Right lobe of liver (tissue), 4 donors: ENCODE measurements around the gene SPOCD1.

Source experiments
- POLR2A ChIP-seq: fragments of 450-650 bp; IDR thresholded peaks from one replicate; pipeline ENCODE4 v1.6.1; 2017; ENCODE audit warnings: antibody characterized with exemption, mild to moderate bottlenecking
- TF ChIP-seq, protein P1 (sequence below), 4 donors: fragments of 200-600 bp in 3 of 4; fragments of 450-650 bp in 1 of 4; IDR thresholded peaks; one replicate each; pipeline versions ENCODE4 v1.5.1 to v1.8.0; 2016 to 2022; ENCODE audit warnings: antibody characterized with exemption in 4 of 4, mild to moderate bottlenecking in 2 of 4
- donor health status: DM: no; HTN: no; CAD: no.
- donor health status: DM: no; HTN: no; CAD: no.
- donor health status: DM: no; HTN: yes; CAD: no.

DNA sequence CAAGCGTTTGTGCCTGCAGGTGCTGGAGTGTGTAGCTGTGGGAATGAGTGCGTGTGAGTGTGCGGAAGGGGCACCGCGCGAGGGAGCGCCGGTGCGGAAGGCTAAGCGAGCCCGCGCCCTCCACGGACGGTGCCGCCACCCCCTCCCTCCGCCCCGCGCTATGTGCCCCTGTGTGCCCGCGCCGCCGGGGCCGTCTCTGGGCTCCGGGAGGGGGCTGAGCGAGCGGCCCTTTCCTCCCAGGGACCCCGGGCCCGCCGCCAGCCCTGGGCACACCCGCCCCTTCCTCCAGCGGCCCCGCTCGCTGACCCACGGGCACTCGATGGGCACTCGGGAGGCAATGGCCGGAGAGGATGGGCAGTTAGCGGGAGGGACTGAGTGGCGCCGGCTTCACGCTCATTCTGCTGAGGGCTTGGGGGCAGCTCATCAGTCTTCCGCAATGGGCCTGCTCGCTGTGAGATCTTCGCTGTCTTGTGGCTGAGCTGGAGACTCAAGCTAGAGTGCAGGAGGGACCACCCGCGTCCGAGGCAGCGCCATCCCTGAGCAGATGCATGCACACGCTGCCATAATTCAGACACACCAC, 43.1 kb downstream of the SPOCD1 start:
- TF ChIP-seq, protein P1, sequence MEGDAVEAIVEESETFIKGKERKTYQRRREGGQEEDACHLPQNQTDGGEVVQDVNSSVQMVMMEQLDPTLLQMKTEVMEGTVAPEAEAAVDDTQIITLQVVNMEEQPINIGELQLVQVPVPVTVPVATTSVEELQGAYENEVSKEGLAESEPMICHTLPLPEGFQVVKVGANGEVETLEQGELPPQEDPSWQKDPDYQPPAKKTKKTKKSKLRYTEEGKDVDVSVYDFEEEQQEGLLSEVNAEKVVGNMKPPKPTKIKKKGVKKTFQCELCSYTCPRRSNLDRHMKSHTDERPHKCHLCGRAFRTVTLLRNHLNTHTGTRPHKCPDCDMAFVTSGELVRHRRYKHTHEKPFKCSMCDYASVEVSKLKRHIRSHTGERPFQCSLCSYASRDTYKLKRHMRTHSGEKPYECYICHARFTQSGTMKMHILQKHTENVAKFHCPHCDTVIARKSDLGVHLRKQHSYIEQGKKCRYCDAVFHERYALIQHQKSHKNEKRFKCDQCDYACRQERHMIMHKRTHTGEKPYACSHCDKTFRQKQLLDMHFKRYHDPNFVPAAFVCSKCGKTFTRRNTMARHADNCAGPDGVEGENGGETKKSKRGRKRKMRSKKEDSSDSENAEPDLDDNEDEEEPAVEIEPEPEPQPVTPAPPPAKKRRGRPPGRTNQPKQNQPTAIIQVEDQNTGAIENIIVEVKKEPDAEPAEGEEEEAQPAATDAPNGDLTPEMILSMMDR (IDR thresholded peaks at IDR 0.05): no peak
- TF ChIP-seq POLR2A: no peak
